Measurements from ENCODE around the gene CNN2. TPM values are rescaled to one million over a fixed set of nuclear protein-coding genes. Genes with fewer than 3 reads are reported as not detected.

The CNN2 gene
- total RNA-seq, 4 donors from 2014 or later = 39.2 to 57.6 (median 48.2) TPM

DNA sequence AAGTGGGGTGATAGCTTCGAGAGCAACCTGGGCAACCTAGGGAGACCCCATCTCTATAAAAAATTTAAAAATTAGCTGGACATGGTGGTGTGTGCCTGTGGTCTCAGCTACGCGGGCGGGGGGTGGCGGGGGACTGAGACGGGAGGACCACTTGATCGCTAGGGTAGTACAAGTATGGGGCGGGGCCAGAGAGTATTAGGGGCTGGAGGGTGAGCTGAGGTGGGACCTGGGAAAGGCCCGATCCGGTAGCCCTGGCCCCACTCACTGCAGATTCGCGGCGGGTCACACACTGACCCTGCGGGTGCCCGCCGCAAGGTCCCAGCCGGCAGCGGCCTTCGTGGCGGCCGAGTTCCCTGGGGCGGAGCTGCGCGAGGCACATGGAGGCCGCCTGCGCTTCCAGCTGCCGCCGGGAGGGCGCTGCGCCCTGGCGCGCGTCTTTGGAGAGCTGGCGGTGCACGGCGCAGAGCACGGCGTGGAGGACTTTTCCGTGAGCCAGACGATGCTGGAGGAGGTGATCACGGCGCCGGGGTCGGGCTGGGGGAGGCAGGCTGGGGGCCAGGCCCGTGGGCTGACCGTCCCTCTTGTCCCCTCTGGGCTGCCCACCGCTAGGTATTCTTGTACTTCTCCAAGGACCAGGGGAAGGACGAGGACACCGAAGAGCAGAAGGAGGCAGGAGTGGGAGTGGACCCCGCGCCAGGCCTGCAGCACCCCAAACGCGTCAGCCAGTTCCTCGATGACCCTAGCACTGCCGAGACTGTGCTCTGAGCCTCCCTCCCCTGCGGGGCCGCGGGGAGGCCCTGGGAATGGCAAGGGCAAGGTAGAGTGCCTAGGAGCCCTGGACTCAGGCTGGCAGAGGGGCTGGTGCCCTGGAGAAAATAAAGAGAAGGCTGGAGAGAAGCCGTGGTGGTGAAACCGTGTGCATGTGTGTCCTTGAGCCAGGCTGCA is 38.5 kb downstream of the CNN2 start:
- intact Hi-C loops (cut with DNase I; ENCODE audit: low total_unique reads) = no loop called here
- no peaks in the 10 kb centered on the region for H3K36me3 ChIP-seq
- peak overlapping the region in 1 of 4 donors; percentile 12 for H3K4me3 ChIP-seq
- 8 to 50% methylated on average over 1 to 60 of the region's 60 CpGs for WGBS, 2 donors (ENCODE audit: low coverage in 1 of 2)
- in situ Hi-C loops (cut with MboI; ENCODE audit: low pct_ligation_motif_present in 1 of 4, low pct_unique_long_range_greater_than_20kb in 1 of 4, low sequenced_read_pairs in 3 of 4) = no loop called here
- peak in 1 of 3 donors; percentile 29 for TF ChIP-seq POLR2AphosphoS5 (IDR thresholded peaks at IDR 0.05)
- no peak for TF ChIP-seq EP300 (IDR thresholded peaks at IDR 0.05; ENCODE audit: low read depth)
- no peak for TF ChIP-seq POLR2A (IDR thresholded peaks at IDR 0.05)
- TF ChIP-seq, protein P1, sequence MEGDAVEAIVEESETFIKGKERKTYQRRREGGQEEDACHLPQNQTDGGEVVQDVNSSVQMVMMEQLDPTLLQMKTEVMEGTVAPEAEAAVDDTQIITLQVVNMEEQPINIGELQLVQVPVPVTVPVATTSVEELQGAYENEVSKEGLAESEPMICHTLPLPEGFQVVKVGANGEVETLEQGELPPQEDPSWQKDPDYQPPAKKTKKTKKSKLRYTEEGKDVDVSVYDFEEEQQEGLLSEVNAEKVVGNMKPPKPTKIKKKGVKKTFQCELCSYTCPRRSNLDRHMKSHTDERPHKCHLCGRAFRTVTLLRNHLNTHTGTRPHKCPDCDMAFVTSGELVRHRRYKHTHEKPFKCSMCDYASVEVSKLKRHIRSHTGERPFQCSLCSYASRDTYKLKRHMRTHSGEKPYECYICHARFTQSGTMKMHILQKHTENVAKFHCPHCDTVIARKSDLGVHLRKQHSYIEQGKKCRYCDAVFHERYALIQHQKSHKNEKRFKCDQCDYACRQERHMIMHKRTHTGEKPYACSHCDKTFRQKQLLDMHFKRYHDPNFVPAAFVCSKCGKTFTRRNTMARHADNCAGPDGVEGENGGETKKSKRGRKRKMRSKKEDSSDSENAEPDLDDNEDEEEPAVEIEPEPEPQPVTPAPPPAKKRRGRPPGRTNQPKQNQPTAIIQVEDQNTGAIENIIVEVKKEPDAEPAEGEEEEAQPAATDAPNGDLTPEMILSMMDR (IDR thresholded peaks at IDR 0.05) = peak; percentile 82 to 97 (median 88)
- H3K4me1 ChIP-seq = peaks cover 34 to 53% (median 47%) of the 10 kb centered on the region in 4 donors
- H3K9me3 ChIP-seq = no peaks in the 10 kb centered on the region
- DNase-seq = peak; percentile 81
- peaks cover 36% of the 10 kb centered on the region for H3K27me3 ChIP-seq
- H3K27ac ChIP-seq = peak overlapping the region; percentile 5 to 41 (median 36)

DNA sequence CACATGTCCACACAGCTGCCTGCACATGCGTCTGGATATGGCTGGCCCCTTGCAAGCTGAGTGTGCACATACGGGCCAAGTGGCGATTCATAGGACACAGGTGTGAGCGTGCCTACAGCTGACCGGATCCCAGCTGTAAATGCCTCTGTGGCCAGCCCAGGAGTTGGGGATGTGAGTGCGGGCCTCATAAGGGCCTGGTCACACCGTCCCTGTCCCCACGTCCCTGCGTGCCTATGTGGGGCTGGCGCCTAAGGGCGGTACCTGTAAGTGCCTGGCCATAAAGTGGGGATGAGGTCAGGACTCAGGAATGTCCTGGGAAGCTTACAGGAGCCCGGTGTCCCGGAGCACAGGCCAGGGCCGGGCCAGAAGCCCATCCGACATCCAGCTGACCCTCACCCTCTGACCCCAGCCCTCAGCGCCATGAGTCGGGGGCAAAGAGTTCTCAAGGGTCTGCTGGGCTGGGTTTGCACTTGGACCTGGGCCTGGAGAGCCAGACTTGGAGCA is 39.2 kb downstream of the CNN2 start:
- intact Hi-C loops (cut with DNase I; ENCODE audit: low total_unique reads) (no loop called here), in situ Hi-C loops (cut with MboI; ENCODE audit: low pct_ligation_motif_present in 1 of 4, low pct_unique_long_range_greater_than_20kb in 1 of 4, low sequenced_read_pairs in 3 of 4) (no loop called here)
- peaks cover 43% of the 10 kb centered on the region for H3K27me3 ChIP-seq
- peak overlapping the region; percentile 5 to 79 (median 38) for H3K27ac ChIP-seq
- no peaks in the 10 kb centered on the region for H3K9me3 ChIP-seq
- H3K4me3 ChIP-seq = no peak overlapping the region
- peak; percentile 82 for DNase-seq
- TF ChIP-seq POLR2AphosphoS5 (IDR thresholded peaks at IDR 0.05) (peak in 2 of 3 donors; percentile 55 to 68), EP300 (IDR thresholded peaks at IDR 0.05; ENCODE audit: low read depth) (no peak), POLR2A (IDR thresholded peaks at IDR 0.05) (peak; percentile 39)
- TF ChIP-seq, protein P1 (IDR thresholded peaks at IDR 0.05) = no peak
- H3K4me1 ChIP-seq = peaks cover 34 to 57% (median 50%) of the 10 kb centered on the region in 4 donors
- H3K36me3 ChIP-seq = no peaks in the 10 kb centered on the region
- 23% methylated on average over 13 of the region's 17 CpGs; no CpG with 5 or more reads in 1 of the 2 donors for WGBS, 2 donors (ENCODE audit: low coverage in 1 of 2)

GRCh38 chr19:1066251-1066747 is 39.9 kb downstream of the CNN2 start:
- H3K27me3 ChIP-seq = peaks cover 50% of the 10 kb centered on the region
- peak overlapping the region; percentile 73 to 88 (median 79) for H3K27ac ChIP-seq

More at GRCh38 chr19:1066251-1066747, 39.9 kb downstream of the CNN2 start:
- intact Hi-C loops (cut with DNase I; ENCODE audit: low total_unique reads) = no loop called here
- Histone ChIP-seq H3K9me3 (no peaks in the 10 kb centered on the region), H3K4me1 (peaks cover 34 to 62% (median 53%) of the 10 kb centered on the region in 4 donors), H3K4me3 (peak overlapping the region in 3 of 4 donors; percentile 24 to 51 (median 41)), H3K36me3 (no peaks in the 10 kb centered on the region)
- in situ Hi-C loops (cut with MboI; ENCODE audit: low pct_ligation_motif_present in 1 of 4, low pct_unique_long_range_greater_than_20kb in 1 of 4, low sequenced_read_pairs in 3 of 4) = no loop called here
- TF ChIP-seq, protein P1 (IDR thresholded peaks at IDR 0.05) = no peak
- TF ChIP-seq POLR2A (IDR thresholded peaks at IDR 0.05) (no peak), EP300 (IDR thresholded peaks at IDR 0.05; ENCODE audit: low read depth) (no peak), POLR2AphosphoS5 (IDR thresholded peaks at IDR 0.05) (no peak)
- 30 to 60% methylated on average over 5 to 11 of the region's 17 CpGs for WGBS, 2 donors (ENCODE audit: low coverage in 1 of 2)
- no peak for DNase-seq

All from transverse colon (tissue), 4 donors.